Sigmoid colon (tissue), 4 donors: Measurements from ENCODE around the gene CDHR2.

Experiments
- CTCF ChIP-seq, 4 experiments: fragments of 450-650 bp in 3 of 4; fragments of 200-600 bp in 1 of 4; IDR thresholded peaks; one replicate each; pipeline ENCODE4 v1.5.1; 2016 to 2019; ENCODE audit warnings: antibody characterized with exemption in 4 of 4, mild to moderate bottlenecking in 3 of 4, moderate library complexity in 2 of 4
- EP300 ChIP-seq, 4 donors: sonication (generic); formaldehyde crosslinking; IDR thresholded peaks; one replicate each; pipeline ENCODE4 v1.6.1; 2017; ENCODE audit warnings: antibody characterized with exemption in 4 of 4
- POLR2A ChIP-seq, 2 donors: fragments of 450-650 bp; IDR thresholded peaks; one replicate each; pipeline ENCODE4 v1.6.1; 2016; ENCODE audit warnings: antibody characterized with exemption in 2 of 2, mild to moderate bottlenecking in 2 of 2, moderate library complexity in 2 of 2
- POLR2AphosphoS5 ChIP-seq, 4 donors: sonication (generic); formaldehyde crosslinking; IDR thresholded peaks; one replicate each; pipeline ENCODE4 v1.6.1; 2017; ENCODE audit warnings: antibody characterized with exemption in 4 of 4

- TF ChIP-seq CTCF (IDR thresholded peaks at IDR 0.05): no peak
- no peak for TF ChIP-seq EP300 (IDR thresholded peaks at IDR 0.05)
- no peak for TF ChIP-seq POLR2AphosphoS5 (IDR thresholded peaks at IDR 0.05)
- TF ChIP-seq POLR2A (IDR thresholded peaks at IDR 0.05): no peak
Observed at GRCh38 chr5:176540956-176541337, 8.2 kb upstream of the CDHR2 start.
